ENCODE results near the gene SMU1. TPM values are rescaled to one million over a fixed set of nuclear protein-coding genes. Genes with fewer than 3 reads are reported as not detected.

SMU1 gene
- 45.7 TPM for total RNA-seq

GRCh38 chr9:33076046-33077004 lies at the start of gene SMU1:
Gene SMU1, minus strand, starts transcription at chr9:33076674. Its CDS starts 66 bp downstream, at chr9:33076608.

DNA sequence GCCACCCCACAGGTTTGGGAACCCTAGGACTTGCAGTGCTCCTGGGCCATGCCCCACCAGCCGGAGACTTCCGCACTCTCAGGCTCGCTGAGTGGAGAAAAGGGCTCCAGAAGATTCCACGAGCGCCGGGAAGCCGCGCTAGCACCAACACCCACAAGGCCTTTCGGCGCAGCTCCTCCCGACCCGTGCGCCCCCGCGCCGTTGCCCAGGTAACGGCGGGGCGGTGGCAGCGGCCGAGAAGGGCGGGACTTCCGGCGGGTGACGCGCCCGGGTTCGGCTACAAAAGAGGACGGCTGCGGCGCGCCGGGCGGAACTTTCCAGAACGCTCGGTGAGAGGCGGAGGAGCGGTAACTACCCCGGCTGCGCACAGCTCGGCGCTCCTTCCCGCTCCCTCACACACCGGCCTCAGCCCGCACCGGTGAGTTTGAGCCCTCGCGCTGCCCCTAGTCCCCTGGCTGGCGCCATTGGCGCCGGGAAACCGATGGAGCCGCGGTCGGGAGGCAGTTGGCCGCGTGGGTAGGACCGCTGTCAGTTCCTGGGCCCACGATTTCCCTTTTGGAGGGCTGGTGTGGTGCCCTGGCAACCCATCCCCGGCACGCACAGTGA lies 51.4 kb downstream of the SMU1 start, which contains the start of gene DNAJA1:
TSS of gene DNAJA1 (plus strand) at position 308 of the 606 bp plus-strand sequence. CDS start 1,212 bp downstream, outside the sequence.

Other genes with a start within 250 kb of the SMU1 start
- 32.5 TPM for gene APTX, start 75.0 kb downstream of the SMU1 start, total RNA-seq
- 296 TPM for gene DNAJA1, start 51.4 kb downstream of the SMU1 start, total RNA-seq
- 1.8 TPM for gene B4GALT1, start 90.7 kb upstream of the SMU1 start, total RNA-seq
- not detected for gene SPINK4, start 163.5 kb upstream of the SMU1 start, total RNA-seq
- 42.2 TPM for gene BAG1, start 188.0 kb upstream of the SMU1 start, total RNA-seq
- gene CHMP5, start 188.4 kb upstream of the SMU1 start, total RNA-seq, result 101 TPM
- gene NFX1, start 213.8 kb upstream of the SMU1 start, total RNA-seq, result 21.2 TPM